ENCODE measurements around the gene OPA3. TPM values are rescaled to one million over a fixed set of nuclear protein-coding genes. Genes with fewer than 3 reads are reported as not detected.

OPA3 gene
- total RNA-seq, 4 donors from 2014 or later, result 5.4 to 30.8 (median 17.0) TPM

- WGBS, 2 donors, result 78 to 87% methylated on average over 5 of the region's 7 CpGs
- no peak for DNase-seq
Measured at GRCh38 chr19:45542234-45542668, 42.4 kb downstream of the OPA3 start.

DNA sequence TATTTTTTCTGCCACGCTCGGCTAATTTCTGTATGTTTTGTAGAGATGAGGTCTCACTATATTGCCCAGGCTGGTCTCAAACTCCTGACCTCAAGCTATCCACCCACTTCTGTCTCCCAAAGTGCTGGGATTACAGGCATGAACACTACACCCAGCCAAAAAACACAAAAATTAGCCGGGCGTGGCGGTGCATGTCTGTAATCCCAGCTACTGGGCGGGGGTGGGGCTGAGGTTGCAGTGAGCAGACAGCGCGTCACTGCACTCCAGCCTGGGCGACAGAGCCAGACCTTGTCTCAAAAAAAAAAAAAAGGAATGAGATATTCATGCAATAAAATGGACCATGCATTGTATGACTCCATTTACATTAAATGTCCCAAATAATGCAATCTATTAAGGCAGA, 45.1 kb downstream of the OPA3 start:
- H3K36me3 ChIP-seq, result no peaks in the 10 kb centered on the region
- 40 to 51% methylated on average over 9 of the region's 9 CpGs for WGBS, 2 donors
- peak; percentile 90 to 91 for DNase-seq
- intact Hi-C loops (cut with DNase I), result no loop called here
- peaks cover 0 to 5% of the 10 kb centered on the region in 2 donors for H3K4me1 ChIP-seq
- no peak for TF ChIP-seq POLR2A (IDR thresholded peaks at IDR 0.05)
- TF ChIP-seq, protein P1, sequence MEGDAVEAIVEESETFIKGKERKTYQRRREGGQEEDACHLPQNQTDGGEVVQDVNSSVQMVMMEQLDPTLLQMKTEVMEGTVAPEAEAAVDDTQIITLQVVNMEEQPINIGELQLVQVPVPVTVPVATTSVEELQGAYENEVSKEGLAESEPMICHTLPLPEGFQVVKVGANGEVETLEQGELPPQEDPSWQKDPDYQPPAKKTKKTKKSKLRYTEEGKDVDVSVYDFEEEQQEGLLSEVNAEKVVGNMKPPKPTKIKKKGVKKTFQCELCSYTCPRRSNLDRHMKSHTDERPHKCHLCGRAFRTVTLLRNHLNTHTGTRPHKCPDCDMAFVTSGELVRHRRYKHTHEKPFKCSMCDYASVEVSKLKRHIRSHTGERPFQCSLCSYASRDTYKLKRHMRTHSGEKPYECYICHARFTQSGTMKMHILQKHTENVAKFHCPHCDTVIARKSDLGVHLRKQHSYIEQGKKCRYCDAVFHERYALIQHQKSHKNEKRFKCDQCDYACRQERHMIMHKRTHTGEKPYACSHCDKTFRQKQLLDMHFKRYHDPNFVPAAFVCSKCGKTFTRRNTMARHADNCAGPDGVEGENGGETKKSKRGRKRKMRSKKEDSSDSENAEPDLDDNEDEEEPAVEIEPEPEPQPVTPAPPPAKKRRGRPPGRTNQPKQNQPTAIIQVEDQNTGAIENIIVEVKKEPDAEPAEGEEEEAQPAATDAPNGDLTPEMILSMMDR (IDR thresholded peaks at IDR 0.05), result no peak
- no peaks in the 10 kb centered on the region for H3K27me3 ChIP-seq
- H3K4me3 ChIP-seq (replicated peaks in 1 of 3), result no peak overlapping the region
- H3K9me3 ChIP-seq, result no peaks in the 10 kb centered on the region
- H3K27ac ChIP-seq, result no peak overlapping the region

More at GRCh38 chr19:45542234-45542668, 42.4 kb downstream of the OPA3 start:
- intact Hi-C loops (cut with DNase I), result no loop called here
- no peaks in the 10 kb centered on the region for H3K27me3 ChIP-seq
- H3K9me3 ChIP-seq, result no peaks in the 10 kb centered on the region
- no peak overlapping the region for H3K27ac ChIP-seq
- H3K4me3 ChIP-seq (replicated peaks in 1 of 3), result no peak overlapping the region
- TF ChIP-seq POLR2A (IDR thresholded peaks at IDR 0.05), result no peak
- TF ChIP-seq, protein P1 (IDR thresholded peaks at IDR 0.05), result no peak
- peaks cover 0 to 5% of the 10 kb centered on the region in 2 donors for H3K4me1 ChIP-seq
- H3K36me3 ChIP-seq, result no peaks in the 10 kb centered on the region

GRCh38 chr19:45531349-45531748, 53.3 kb downstream of the OPA3 start:
- intact Hi-C loops (cut with DNase I), result no loop called here
- H3K36me3 ChIP-seq, result peaks cover 0 to 2% of the 10 kb centered on the region in 2 donors
- WGBS, 2 donors, result 97 to 100% methylated on average over 1 of the region's 1 CpG

DNA sequence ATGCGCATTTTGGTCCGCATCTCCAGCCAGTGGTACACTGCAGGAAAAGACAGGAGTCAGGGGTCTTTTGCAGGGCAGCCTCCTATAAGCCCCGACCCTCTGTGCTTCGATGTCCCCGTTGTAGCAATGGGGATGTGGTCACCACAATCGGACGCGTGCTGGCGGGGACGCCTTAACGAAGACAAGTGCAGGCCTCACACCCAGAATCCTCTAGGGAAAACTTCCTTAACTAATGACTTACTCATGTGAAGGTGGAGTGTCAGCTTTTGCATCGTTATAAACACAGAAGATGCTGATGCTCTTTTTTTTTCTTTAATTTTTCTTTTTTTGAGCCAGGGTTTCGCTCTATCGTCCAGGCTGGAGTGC, 55.2 kb downstream of the OPA3 start:
- peaks cover 10 to 15% of the 10 kb centered on the region in 2 donors for H3K4me1 ChIP-seq
- 31 to 35% methylated on average over 12 to 13 of the region's 14 CpGs for WGBS, 2 donors

More at GRCh38 chr19:45531349-45531748, 53.3 kb downstream of the OPA3 start:
- no peak overlapping the region for H3K4me3 ChIP-seq (replicated peaks in 1 of 3)
- H3K27ac ChIP-seq, result no peak overlapping the region
- no peak for DNase-seq
- H3K4me1 ChIP-seq, result peaks cover 10 to 15% of the 10 kb centered on the region in 2 donors
- TF ChIP-seq, protein P1 (IDR thresholded peaks at IDR 0.05), result no peak
- TF ChIP-seq POLR2A (IDR thresholded peaks at IDR 0.05), result no peak
- no peaks in the 10 kb centered on the region for H3K9me3 ChIP-seq
- no peaks in the 10 kb centered on the region for H3K27me3 ChIP-seq

More for the DNA sequence above, 55.2 kb downstream of the OPA3 start:
- H3K9me3 ChIP-seq, result no peaks in the 10 kb centered on the region
- no peaks in the 10 kb centered on the region for H3K27me3 ChIP-seq
- H3K36me3 ChIP-seq, result peaks cover 0 to 12% of the 10 kb centered on the region in 2 donors
- no peak for TF ChIP-seq POLR2A (IDR thresholded peaks at IDR 0.05)
- TF ChIP-seq, protein P1 (IDR thresholded peaks at IDR 0.05), result no peak
- intact Hi-C loops (cut with DNase I), result loop anchor here (10.0 kb wide), 1 partner anchor 155 kb away; no protein-coding TSS in a partner anchor
- no peak for DNase-seq
- no peak overlapping the region for H3K4me3 ChIP-seq (replicated peaks in 1 of 3)
- H3K27ac ChIP-seq, result no peak overlapping the region
